ENCODE measurements around the gene IRX4.
"Not testable (repeated sequence)": the region's sequence is repeated elsewhere in the genome, so short reads cannot be mapped to it uniquely, and the experiment has no call there.

Gene IRX4

GRCh38 chr5:1879292-1880263 is 3.1 kb downstream of the IRX4 start:
- peak; percentile 16 for DNase-seq (ENCODE audit: low read depth, low spot score)

- DNase-seq (ENCODE audit: low read depth, low spot score), result peak; percentile 61
These were observed 4.5 kb downstream of the IRX4 start for GRCh38 chr5:1878050-1878849.

- peak; percentile 49 for DNase-seq (ENCODE audit: low read depth, low spot score)
These were observed 5.3 kb downstream of the IRX4 start for GRCh38 chr5:1877103-1878049.

GRCh38 chr5:1876660-1877064 is 6.1 kb downstream of the IRX4 start:
- DNase-seq (ENCODE audit: low read depth, low spot score), result peak; percentile 32

GRCh38 chr5:1875843-1876659 is 6.7 kb downstream of the IRX4 start:
- DNase-seq (ENCODE audit: low read depth, low spot score), result peak; percentile 45

GRCh38 chr5:1875281-1875842 is 7.4 kb downstream of the IRX4 start:
- DNase-seq (ENCODE audit: low read depth, low spot score), result peak; percentile 25

GRCh38 chr5:1874771-1875220 is 7.9 kb downstream of the IRX4 start:
- DNase-seq (ENCODE audit: low read depth, low spot score), result no peak

- DNase-seq (ENCODE audit: low read depth, low spot score), result no peak
These were observed 8.4 kb downstream of the IRX4 start for GRCh38 chr5:1874348-1874747.

GRCh38 chr5:1873243-1873959 is 9.3 kb downstream of the IRX4 start:
- DNase-seq (ENCODE audit: low read depth, low spot score), result no peak

GRCh38 chr5:1871441-1871840 is 11.3 kb downstream of the IRX4 start:
- no peak for DNase-seq (ENCODE audit: low read depth, low spot score)

GRCh38 chr5:1870435-1871272 is 12.1 kb downstream of the IRX4 start:
- not testable (repeated sequence) for DNase-seq (ENCODE audit: low read depth, low spot score)

- no peak for DNase-seq (ENCODE audit: low read depth, low spot score)
These were observed 13.7 kb downstream of the IRX4 start for GRCh38 chr5:1868886-1869475.

GRCh38 chr5:1867815-1868143 is 14.9 kb downstream of the IRX4 start:
- DNase-seq (ENCODE audit: low read depth, low spot score), result no peak

- DNase-seq (ENCODE audit: low read depth, low spot score), result no peak
These were observed 15.5 kb downstream of the IRX4 start for GRCh38 chr5:1867114-1867814.

GRCh38 chr5:1865948-1866347 is 16.8 kb downstream of the IRX4 start:
- DNase-seq (ENCODE audit: low read depth, low spot score), result no peak

GRCh38 chr5:1865486-1865885 is 17.2 kb downstream of the IRX4 start:
- DNase-seq (ENCODE audit: low read depth, low spot score), result no peak

GRCh38 chr5:1864896-1865440 is 17.8 kb downstream of the IRX4 start:
- DNase-seq (ENCODE audit: low read depth, low spot score), result peak; percentile 59
